ENCODE measurements around the gene MSRB3. TPM values are rescaled to one million over a fixed set of nuclear protein-coding genes. Genes with fewer than 3 reads are reported as not detected.

Gene MSRB3
- total and polyA plus RNA-seq, 2 experiments from 2014 or later: 0.95 to 1.7 TPM

DNA sequence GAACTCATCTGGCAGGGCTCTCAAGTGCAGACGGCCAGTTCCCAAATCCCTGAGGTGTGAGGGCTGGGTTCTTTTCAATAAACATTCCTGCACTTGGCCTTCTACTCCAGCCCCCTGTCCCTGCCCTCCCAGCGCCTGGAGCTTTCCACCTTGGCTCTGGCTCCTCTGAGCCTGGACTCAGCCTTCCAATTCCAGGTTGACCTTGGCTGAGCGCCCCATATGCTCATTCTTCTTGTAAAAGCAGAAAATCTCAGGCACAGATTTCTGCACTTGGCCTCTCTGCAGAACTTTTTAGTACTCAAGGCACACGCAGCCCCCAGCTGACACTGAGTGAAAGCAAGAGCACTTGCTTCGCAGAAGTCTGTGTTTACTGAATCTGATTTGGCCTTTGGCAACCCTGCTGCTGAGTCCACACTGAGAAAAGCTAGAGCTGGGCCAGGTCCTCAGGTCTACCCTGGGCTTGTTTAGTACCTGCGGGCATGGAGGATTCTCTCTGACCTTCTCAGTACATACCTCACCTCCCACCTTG lies 222.7 kb downstream of the MSRB3 start (continued):
- TF ChIP-seq, protein P1, sequence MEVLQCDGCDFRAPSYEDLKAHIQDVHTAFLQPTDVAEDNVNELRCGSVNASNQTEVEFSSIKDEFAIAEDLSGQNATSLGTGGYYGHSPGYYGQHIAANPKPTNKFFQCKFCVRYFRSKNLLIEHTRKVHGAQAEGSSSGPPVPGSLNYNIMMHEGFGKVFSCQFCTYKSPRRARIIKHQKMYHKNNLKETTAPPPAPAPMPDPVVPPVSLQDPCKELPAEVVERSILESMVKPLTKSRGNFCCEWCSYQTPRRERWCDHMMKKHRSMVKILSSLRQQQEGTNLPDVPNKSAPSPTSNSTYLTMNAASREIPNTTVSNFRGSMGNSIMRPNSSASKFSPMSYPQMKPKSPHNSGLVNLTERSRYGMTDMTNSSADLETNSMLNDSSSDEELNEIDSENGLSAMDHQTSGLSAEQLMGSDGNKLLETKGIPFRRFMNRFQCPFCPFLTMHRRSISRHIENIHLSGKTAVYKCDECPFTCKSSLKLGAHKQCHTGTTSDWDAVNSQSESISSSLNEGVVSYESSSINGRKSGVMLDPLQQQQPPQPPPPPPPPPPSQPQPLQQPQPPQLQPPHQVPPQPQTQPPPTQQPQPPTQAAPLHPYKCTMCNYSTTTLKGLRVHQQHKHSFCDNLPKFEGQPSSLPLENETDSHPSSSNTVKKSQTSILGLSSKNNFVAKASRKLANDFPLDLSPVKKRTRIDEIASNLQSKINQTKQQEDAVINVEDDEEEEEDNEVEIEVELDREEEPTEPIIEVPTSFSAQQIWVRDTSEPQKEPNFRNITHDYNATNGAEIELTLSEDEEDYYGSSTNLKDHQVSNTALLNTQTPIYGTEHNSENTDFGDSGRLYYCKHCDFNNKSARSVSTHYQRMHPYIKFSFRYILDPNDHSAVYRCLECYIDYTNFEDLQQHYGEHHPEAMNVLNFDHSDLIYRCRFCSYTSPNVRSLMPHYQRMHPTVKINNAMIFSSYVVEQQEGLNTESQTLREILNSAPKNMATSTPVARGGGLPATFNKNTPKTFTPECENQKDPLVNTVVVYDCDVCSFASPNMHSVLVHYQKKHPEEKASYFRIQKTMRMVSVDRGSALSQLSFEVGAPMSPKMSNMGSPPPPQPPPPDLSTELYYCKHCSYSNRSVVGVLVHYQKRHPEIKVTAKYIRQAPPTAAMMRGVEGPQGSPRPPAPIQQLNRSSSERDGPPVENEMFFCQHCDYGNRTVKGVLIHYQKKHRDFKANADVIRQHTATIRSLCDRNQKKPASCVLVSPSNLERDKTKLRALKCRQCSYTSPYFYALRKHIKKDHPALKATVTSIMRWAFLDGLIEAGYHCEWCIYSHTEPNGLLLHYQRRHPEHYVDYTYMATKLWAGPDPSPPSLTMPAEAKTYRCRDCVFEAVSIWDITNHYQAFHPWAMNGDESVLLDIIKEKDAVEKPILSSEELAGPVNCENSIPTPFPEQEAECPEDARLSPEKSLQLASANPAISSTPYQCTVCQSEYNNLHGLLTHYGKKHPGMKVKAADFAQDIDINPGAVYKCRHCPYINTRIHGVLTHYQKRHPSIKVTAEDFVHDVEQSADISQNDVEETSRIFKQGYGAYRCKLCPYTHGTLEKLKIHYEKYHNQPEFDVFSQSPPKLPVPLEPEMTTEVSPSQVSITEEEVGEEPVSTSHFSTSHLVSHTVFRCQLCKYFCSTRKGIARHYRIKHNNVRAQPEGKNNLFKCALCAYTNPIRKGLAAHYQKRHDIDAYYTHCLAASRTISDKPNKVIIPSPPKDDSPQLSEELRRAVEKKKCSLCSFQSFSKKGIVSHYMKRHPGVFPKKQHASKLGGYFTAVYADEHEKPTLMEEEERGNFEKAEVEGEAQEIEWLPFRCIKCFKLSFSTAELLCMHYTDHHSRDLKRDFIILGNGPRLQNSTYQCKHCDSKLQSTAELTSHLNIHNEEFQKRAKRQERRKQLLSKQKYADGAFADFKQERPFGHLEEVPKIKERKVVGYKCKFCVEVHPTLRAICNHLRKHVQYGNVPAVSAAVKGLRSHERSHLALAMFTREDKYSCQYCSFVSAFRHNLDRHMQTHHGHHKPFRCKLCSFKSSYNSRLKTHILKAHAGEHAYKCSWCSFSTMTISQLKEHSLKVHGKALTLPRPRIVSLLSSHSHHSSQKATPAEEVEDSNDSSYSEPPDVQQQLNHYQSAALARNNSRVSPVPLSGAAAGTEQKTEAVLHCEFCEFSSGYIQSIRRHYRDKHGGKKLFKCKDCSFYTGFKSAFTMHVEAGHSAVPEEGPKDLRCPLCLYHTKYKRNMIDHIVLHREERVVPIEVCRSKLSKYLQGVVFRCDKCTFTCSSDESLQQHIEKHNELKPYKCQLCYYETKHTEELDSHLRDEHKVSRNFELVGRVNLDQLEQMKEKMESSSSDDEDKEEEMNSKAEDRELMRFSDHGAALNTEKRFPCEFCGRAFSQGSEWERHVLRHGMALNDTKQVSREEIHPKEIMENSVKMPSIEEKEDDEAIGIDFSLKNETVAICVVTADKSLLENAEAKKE (CRISPR knock-in tag; IDR thresholded peaks at IDR 0.05): no peak

DNA sequence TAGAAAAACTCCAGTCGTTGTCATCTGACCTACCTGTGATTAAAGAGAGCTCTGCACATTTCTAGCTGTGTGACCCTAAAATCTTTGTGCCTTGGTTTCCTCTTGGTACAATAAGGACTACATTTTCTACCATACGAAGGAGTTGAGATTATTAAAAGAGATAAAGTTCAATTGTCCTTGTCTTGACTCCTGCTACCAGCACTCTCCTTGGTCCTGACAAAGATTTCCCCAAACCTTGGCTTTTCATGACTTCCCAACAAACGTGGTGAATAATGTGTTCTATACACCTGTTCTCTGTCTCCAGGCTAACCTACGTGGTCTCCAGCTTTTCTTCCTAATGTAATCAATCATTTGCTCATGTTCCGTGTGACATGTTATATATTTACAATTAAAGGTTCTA lies 223.5 kb downstream of the MSRB3 start:
- DNase-seq (ENCODE audit: low spot score) (no peak), ATAC-seq (no peak)
- Histone ChIP-seq H3K4me3 (no peak overlapping the region), H3K4me2 (no peak overlapping the region), H4K20me1 (replicated peaks; ENCODE audit: insufficient read depth) (no peaks in the 10 kb centered on the region), H3K27me3 (ENCODE audit: insufficient read depth) (no peaks in the 10 kb centered on the region), H3K27ac (ENCODE audit: low read depth) (no peak overlapping the region), H3F3A (replicated peaks; ENCODE audit: low read depth) (no peaks in the 10 kb centered on the region), H2AFZ (no peak overlapping the region), H3K36me3 (ENCODE audit: insufficient read depth) (no peaks in the 10 kb centered on the region), H3K79me2 (replicated peaks; ENCODE audit: insufficient read depth) (no peaks in the 10 kb centered on the region), H3K9me2 (ENCODE audit: insufficient read depth) (peaks cover 3% of the 10 kb centered on the region; the same call in 1 of the 2 replicates), H3K4me1 (ENCODE audit: insufficient read depth) (no peaks in the 10 kb centered on the region)
- Mint-ChIP-seq H3K4me1 (0 out of 3 replicates have a peak, but pooled peaks cover 3% of the 10 kb centered on the region), H3K9me3 (no peaks in the 10 kb centered on the region), H3K27me3 (ENCODE audit: insufficient read depth, low read depth, poor library complexity) (peaks cover 2% of the 10 kb centered on the region), H3K27ac (no peak overlapping the region), H3K4me3 (no peak overlapping the region), H3K36me3 (ENCODE audit: low read depth) (no peaks in the 10 kb centered on the region)
- TF ChIP-seq, protein P2, sequence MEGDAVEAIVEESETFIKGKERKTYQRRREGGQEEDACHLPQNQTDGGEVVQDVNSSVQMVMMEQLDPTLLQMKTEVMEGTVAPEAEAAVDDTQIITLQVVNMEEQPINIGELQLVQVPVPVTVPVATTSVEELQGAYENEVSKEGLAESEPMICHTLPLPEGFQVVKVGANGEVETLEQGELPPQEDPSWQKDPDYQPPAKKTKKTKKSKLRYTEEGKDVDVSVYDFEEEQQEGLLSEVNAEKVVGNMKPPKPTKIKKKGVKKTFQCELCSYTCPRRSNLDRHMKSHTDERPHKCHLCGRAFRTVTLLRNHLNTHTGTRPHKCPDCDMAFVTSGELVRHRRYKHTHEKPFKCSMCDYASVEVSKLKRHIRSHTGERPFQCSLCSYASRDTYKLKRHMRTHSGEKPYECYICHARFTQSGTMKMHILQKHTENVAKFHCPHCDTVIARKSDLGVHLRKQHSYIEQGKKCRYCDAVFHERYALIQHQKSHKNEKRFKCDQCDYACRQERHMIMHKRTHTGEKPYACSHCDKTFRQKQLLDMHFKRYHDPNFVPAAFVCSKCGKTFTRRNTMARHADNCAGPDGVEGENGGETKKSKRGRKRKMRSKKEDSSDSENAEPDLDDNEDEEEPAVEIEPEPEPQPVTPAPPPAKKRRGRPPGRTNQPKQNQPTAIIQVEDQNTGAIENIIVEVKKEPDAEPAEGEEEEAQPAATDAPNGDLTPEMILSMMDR (conservative IDR thresholded peaks at IDR 0.05; ENCODE audit: low read depth in 2 of 2): no peak
- no peak for TF ChIP-seq POLR2AphosphoS5 (IDR thresholded peaks at IDR 0.05; ENCODE audit: low read depth)
- TF ChIP-seq, protein P3, sequence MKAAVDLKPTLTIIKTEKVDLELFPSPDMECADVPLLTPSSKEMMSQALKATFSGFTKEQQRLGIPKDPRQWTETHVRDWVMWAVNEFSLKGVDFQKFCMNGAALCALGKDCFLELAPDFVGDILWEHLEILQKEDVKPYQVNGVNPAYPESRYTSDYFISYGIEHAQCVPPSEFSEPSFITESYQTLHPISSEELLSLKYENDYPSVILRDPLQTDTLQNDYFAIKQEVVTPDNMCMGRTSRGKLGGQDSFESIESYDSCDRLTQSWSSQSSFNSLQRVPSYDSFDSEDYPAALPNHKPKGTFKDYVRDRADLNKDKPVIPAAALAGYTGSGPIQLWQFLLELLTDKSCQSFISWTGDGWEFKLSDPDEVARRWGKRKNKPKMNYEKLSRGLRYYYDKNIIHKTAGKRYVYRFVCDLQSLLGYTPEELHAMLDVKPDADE (IDR thresholded peaks at IDR 0.05): no peak
- TF ChIP-seq, protein P4, sequence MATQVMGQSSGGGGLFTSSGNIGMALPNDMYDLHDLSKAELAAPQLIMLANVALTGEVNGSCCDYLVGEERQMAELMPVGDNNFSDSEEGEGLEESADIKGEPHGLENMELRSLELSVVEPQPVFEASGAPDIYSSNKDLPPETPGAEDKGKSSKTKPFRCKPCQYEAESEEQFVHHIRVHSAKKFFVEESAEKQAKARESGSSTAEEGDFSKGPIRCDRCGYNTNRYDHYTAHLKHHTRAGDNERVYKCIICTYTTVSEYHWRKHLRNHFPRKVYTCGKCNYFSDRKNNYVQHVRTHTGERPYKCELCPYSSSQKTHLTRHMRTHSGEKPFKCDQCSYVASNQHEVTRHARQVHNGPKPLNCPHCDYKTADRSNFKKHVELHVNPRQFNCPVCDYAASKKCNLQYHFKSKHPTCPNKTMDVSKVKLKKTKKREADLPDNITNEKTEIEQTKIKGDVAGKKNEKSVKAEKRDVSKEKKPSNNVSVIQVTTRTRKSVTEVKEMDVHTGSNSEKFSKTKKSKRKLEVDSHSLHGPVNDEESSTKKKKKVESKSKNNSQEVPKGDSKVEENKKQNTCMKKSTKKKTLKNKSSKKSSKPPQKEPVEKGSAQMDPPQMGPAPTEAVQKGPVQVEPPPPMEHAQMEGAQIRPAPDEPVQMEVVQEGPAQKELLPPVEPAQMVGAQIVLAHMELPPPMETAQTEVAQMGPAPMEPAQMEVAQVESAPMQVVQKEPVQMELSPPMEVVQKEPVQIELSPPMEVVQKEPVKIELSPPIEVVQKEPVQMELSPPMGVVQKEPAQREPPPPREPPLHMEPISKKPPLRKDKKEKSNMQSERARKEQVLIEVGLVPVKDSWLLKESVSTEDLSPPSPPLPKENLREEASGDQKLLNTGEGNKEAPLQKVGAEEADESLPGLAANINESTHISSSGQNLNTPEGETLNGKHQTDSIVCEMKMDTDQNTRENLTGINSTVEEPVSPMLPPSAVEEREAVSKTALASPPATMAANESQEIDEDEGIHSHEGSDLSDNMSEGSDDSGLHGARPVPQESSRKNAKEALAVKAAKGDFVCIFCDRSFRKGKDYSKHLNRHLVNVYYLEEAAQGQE (IDR thresholded peaks at IDR 0.05; ENCODE audit: unreplicated experiment): peak; percentile 21
- TF ChIP-seq JUNB (IDR thresholded peaks at IDR 0.05; ENCODE audit: unreplicated experiment): no peak
